OCI-LY3 (cell line): Measurements from ENCODE around the gene AKIP1.

Source experiments
- EZH2phosphoT487 ChIP-seq: fragments of 200-600 bp; shearing (Covaris generic); IDR thresholded peaks from 2 replicates; pipeline ENCODE4 v1.6.1; 2018; ENCODE audit warnings: antibody characterized with exemption, mixed run types, low read depth
- TF ChIP-seq, protein P1 (sequence below): fragments of 200-600, 300-600 bp; sonication (generic); IDR thresholded peaks from 2 replicates; pipeline ENCODE4 v1.5.1; 2014; ENCODE audit warnings: antibody characterized with exemption, low read length, low read depth

GRCh38 chr11:8871962-8872361 lies 39.0 kb upstream of the AKIP1 start:
- TF ChIP-seq, protein P1, sequence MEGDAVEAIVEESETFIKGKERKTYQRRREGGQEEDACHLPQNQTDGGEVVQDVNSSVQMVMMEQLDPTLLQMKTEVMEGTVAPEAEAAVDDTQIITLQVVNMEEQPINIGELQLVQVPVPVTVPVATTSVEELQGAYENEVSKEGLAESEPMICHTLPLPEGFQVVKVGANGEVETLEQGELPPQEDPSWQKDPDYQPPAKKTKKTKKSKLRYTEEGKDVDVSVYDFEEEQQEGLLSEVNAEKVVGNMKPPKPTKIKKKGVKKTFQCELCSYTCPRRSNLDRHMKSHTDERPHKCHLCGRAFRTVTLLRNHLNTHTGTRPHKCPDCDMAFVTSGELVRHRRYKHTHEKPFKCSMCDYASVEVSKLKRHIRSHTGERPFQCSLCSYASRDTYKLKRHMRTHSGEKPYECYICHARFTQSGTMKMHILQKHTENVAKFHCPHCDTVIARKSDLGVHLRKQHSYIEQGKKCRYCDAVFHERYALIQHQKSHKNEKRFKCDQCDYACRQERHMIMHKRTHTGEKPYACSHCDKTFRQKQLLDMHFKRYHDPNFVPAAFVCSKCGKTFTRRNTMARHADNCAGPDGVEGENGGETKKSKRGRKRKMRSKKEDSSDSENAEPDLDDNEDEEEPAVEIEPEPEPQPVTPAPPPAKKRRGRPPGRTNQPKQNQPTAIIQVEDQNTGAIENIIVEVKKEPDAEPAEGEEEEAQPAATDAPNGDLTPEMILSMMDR = no peak
- no peak for TF ChIP-seq EZH2phosphoT487
